ENCODE data around the gene PEX14. TPM values are rescaled to one million over a fixed set of nuclear protein-coding genes. Genes with fewer than 3 reads are reported as not detected.

The PEX14 gene
- total RNA-seq, 1 experiment from 2014 or later, result 36.0 TPM

DNA sequence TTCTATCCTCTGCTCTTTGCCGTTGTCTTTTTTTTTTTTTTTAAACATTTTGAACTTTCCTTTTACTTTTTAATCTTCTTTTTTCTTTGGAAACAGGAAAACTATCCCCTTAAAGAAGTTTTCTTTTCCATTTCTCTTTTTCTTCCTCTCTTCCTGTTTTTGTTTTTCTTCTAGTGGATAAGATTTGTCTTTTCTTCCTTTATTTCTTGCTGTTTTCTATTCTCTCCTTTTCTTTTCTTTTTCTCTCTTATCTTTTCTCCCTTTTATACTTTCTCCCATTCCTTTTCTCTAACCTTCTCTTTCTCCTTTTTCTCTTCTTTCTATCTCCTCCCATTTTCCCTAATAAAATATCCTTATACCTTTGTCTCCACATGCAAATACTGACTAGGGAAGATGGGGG is 46.2 kb downstream of the PEX14 start:
- in situ Hi-C loops (cut with HindIII; ENCODE audit: low pct_unique_long_range_greater_than_20kb, low sequenced_read_pairs) (loop anchor here (5.0 kb wide), 1 partner anchor 81 kb away; no protein-coding TSS in a partner anchor), intact Hi-C loops (cut with micrococcal nuclease; ENCODE audit: unreplicated experiment) (no loop called here)
- BruUV-seq (replicated peaks), result no TSS peak
- ATAC-seq (no peak), DNase-seq (ENCODE audit: low read depth, low spot score) (no peak)
- no peaks in the 10 kb centered on the region for H3K27me3 ChIP-seq (ENCODE audit: control insufficient read depth, insufficient read depth, low read length)
- H3K9me3 ChIP-seq (ENCODE audit: control insufficient read depth, insufficient read depth, low read depth, low read length), result no peaks in the 10 kb centered on the region
- peaks cover 65% of the 10 kb centered on the region for H3K4me1 ChIP-seq (ENCODE audit: control insufficient read depth, insufficient read depth, low read length)
- H3K27ac ChIP-seq (ENCODE audit: low read length), result peak overlapping the region; percentile 66
- ChIA-PET CTCF (interaction anchor here (0.7 kb wide), 1 partner anchor 293 kb away, joined by 4 read pairs; no protein-coding TSS in a partner anchor), POLR2A (interaction anchor here (0.5 kb wide), 1 partner anchor 454 kb away, joined by 6 read pairs; no protein-coding TSS in a partner anchor)
- H3K4me3 ChIP-seq (ENCODE audit: low read depth in 2 of 2, low read length in 2 of 2), result no peak overlapping the region
- no peak for TF ChIP-seq CTCF (IDR thresholded peaks at IDR 0.05)
- no peak for TF ChIP-seq REST (IDR thresholded peaks at IDR 0.05; ENCODE audit: insufficient read depth in 1 of 2, low read depth in 2 of 2, low read length in 1 of 2)
- no peak for TF ChIP-seq SIN3A (IDR thresholded peaks at IDR 0.05; ENCODE audit: borderline replicate concordance, insufficient read depth, low read depth, low read length)
- TF ChIP-seq TCF7L2 (IDR thresholded peaks at IDR 0.05; ENCODE audit: low read depth, low read length), result no peak
- TF ChIP-seq POLR2AphosphoS5 (IDR thresholded peaks at IDR 0.05; ENCODE audit: low read depth, low read length), result no peak
- H3K36me3 ChIP-seq (ENCODE audit: control insufficient read depth, insufficient read depth, low read length), result no peaks in the 10 kb centered on the region

GRCh38 chr1:10521537-10522157 is 46.9 kb downstream of the PEX14 start:
- POLR2A ChIA-PET, result no interaction called here

More at GRCh38 chr1:10521537-10522157, 46.9 kb downstream of the PEX14 start:
- Histone ChIP-seq H3K9me3 (ENCODE audit: control insufficient read depth, insufficient read depth, low read depth, low read length) (no peaks in the 10 kb centered on the region), H3K27me3 (ENCODE audit: control insufficient read depth, insufficient read depth, low read length) (no peaks in the 10 kb centered on the region), H3K36me3 (ENCODE audit: control insufficient read depth, insufficient read depth, low read length) (no peaks in the 10 kb centered on the region), H3K4me3 (ENCODE audit: low read depth in 2 of 2, low read length in 2 of 2) (no peak overlapping the region), H3K4me1 (ENCODE audit: control insufficient read depth, insufficient read depth, low read length) (peaks cover 58% of the 10 kb centered on the region), H3K27ac (ENCODE audit: low read length) (peak overlapping the region; percentile 66)
- intact Hi-C loops (cut with micrococcal nuclease; ENCODE audit: unreplicated experiment), result no loop called here
- DNase-seq (ENCODE audit: low read depth, low spot score) (no peak), ATAC-seq (no peak)
- BruUV-seq (replicated peaks), result no TSS peak
- CTCF ChIA-PET, result interaction anchor here (0.6 to 0.7 kb wide), 2 partner anchors 84 to 294 kb away, joined by 4 to 5 read pairs; no protein-coding TSS in a partner anchor
- TF ChIP-seq CTCF (IDR thresholded peaks at IDR 0.05), result no peak
- no peak for TF ChIP-seq SIN3A (IDR thresholded peaks at IDR 0.05; ENCODE audit: borderline replicate concordance, insufficient read depth, low read depth, low read length)
- no peak for TF ChIP-seq TCF7L2 (IDR thresholded peaks at IDR 0.05; ENCODE audit: low read depth, low read length)
- TF ChIP-seq REST (IDR thresholded peaks at IDR 0.05; ENCODE audit: insufficient read depth in 1 of 2, low read depth in 2 of 2, low read length in 1 of 2), result no peak
- TF ChIP-seq POLR2AphosphoS5 (IDR thresholded peaks at IDR 0.05; ENCODE audit: low read depth, low read length), result no peak
- in situ Hi-C loops (cut with HindIII; ENCODE audit: low pct_unique_long_range_greater_than_20kb, low sequenced_read_pairs), result loop anchor here (5.0 kb wide), 1 partner anchor 81 kb away; no protein-coding TSS in a partner anchor

Data from Panc1 (cell line).